Inferior parietal cortex (tissue), 1 donor: Measurements from ENCODE around the gene NEMP1.
"Not testable (repeated sequence)": the region's sequence is repeated elsewhere in the genome, so short reads cannot be mapped to it uniquely, and the experiment has no call there.

Experiments used
- DNase-seq: peaks from one replicate; pipeline ENCODE4 v3.0.0-alpha.2; 2016; ENCODE audit errors: extremely low spot score

NEMP1 gene

DNA sequence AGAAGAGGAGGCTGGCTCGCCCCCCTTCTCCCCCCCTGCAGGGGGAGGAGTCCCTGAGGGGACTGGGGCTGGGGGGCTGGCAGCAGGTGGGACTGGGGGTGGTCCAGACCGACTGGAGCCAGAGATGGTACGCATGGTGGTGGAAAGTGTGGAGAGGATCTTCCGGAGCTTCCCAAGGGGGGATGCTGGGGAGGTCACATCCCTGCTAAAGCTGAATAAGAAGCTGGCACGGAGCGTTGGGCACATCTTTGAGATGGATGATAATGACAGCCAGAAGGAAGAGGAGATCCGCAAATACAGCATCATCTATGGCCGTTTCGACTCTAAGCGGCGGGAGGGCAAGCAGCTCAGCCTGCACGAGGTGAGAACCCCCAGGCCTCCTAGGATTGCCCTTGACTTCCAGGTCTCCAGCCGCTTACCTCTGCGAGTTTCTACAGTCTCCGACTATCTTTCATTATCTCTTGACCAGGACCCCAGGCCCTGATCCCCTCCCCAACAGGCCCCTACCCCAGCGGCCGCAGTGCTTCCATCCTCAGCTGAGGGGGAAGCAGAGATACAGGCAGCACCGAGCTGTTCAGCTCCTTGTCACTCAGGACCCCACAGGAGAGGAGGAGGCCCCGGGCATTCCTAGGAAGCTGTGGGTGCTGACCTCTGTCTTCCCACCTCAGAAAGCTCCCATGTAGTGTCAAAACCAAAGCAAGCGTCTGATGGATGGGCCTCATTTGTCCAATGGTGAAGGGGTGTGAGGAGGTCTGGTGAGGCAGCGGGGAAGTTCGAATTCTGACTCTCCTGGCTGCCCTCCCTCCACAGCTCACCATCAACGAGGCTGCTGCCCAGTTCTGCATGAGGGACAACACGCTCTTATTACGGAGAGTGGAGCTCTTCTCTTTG is 13.3 kb upstream of the NEMP1 start:
- DNase-seq, result no peak

- peak; percentile 51 for DNase-seq
These were observed 12.5 kb upstream of the NEMP1 start for GRCh38 chr12:57090924-57091637.

DNA sequence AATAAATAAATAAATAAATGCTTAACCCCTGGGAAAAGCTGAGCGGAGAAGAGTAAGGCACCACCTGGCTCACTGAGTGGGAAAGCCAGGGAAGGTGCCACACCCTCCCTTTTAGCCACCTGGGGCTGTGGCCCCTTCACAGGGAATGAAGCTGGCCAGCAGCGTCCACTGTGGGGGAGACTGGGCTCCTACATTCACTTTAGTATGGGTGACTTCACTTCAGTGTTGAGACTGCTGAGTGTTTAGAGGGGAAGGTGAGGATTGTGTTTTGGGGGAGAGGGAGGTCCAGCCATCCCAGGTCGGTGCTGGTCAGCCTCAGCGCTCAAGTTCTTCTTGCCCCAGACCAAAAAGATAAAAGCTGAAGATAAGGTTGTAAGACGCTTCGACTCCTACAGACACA is 11.9 kb upstream of the NEMP1 start:
- DNase-seq, result no peak

- DNase-seq, result peak; percentile 36
These were observed 11.0 kb upstream of the NEMP1 start for GRCh38 chr12:57089271-57090245.

DNA sequence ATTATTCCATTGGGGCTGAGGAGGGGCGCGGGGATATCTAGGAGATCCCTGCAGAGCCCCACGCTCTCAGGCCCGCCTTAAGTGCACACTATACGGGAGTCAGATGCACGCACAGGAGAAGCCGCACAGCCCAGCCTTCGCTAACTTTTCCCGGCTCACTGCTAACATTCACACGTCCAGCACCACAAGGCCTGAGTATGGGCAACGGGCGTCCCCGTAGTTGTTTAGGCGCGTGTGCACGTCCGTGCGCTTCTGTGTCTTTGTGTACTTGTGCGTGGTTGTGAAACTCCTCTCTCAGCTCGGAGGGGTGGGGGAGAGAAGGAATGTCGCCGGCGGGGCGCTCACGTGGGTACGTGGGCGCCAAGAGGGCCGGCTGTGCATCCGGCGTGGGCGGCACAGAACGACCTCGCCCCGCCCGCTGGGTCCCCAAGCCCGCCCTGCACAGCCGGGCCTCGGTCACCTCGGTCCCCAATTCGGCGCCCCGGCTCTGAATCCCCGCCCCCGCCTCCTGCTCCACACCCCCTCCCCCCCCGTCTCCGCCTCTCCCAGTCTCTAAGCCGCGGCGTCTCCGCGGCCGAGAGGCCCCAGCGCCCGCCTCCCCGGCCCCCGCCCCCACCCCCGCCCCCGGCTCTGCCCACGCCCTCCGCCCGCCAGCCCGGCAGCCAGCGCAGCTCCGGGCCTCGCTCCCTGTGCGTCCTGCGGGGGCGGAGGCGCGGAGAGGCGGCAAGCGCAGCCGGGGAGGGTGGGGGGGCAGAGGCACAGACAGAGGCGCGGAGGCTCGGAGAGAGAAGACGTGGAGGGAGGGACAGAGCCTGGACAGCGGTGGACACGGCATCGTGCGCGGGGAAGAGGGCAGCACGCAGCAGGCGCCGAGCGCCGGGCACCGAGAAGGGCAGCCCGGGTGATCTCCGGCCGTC is 10.0 kb upstream of the NEMP1 start, which contains the start of gene NAB2:
TSS of gene NAB2 (plus strand) at position 761 of the 917 bp plus-strand sequence. CDS start 158 bp downstream, outside the sequence.
- DNase-seq, result peak; percentile 80

GRCh38 chr12:57087691-57088353 is 9.2 kb upstream of the NEMP1 start:
- no peak for DNase-seq

DNA sequence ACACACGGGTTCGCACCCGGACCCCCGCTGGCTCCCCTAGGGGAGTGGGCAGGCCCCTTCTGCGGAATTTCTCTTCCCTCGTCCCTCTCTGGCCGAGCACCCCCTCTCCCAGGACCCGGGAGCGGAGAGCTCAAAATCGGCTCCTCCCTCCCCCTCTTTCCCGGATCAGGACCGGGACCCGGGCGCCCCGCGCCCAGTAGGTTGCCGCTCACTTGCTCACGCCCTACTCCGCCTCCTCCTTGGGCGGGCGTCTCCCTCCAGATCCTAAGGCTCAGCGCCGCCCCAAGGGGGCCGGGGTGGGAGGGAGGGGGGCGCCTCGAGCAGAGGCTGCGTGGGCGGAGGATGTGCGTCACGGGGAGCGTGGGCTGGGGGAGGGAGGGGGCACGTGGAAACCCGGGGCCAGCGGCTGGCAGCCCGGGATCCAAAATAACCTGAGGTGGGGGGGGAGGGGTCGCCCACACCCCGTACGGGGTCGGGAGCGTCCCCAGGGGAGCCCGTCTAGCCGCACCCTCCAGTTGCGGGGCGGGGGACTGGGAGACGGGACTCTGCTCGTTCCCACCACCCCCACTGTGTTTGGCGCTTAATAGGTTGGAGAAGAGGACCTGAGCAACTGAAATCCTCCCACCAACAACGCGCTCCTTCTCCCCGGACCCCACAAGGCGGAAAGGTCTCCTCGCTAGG is 8.6 kb upstream of the NEMP1 start:
- no peak for DNase-seq

GRCh38 chr12:57086493-57087009 is 8.0 kb upstream of the NEMP1 start:
- DNase-seq, result no peak

DNA sequence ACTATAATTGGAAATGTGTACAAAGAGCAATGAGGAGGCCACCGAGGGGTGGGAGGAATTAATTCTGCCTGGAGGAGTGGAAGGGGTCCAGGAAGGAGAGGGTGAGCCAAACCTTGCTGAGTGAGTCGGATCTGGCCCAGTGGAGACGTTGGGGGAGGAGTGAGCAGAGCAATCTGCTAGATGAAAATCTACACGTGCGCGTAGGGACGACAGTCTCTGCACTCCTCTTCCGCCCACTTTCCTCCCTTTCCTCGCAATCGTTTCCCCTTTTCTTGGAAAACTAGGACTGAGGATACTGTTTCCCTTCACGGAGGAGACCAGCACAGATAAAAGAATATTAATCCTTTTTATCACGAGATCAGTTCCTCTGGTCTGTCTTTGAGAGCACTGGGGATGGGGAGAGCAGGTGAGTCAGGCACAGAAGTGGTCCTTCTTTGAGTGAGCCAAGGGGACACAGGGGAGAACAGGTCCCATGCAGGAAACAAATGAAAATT is 7.5 kb upstream of the NEMP1 start:
- no peak for DNase-seq

GRCh38 chr12:57080855-57081254 is 2.3 kb upstream of the NEMP1 start:
- no peak for DNase-seq

DNA sequence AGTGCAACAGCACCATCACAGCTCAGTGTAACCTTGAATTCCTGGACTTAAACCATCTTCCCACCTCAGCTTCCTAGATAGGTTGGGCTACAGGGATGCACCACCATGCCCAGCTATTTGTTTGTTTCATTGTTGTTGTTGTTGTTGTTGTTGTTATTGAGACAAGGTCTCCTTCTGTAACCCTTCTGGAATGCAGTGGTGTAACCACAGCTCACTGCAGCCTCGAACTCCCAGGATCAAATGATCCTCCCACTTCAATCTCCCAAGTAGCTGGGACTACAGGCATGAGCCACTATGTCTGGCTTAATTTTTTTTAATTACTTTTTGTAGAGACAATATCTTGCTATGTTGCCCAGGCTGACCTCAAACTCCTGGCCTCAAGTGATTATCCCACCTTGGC is 1.2 kb upstream of the NEMP1 start:
- DNase-seq, result no peak

DNA sequence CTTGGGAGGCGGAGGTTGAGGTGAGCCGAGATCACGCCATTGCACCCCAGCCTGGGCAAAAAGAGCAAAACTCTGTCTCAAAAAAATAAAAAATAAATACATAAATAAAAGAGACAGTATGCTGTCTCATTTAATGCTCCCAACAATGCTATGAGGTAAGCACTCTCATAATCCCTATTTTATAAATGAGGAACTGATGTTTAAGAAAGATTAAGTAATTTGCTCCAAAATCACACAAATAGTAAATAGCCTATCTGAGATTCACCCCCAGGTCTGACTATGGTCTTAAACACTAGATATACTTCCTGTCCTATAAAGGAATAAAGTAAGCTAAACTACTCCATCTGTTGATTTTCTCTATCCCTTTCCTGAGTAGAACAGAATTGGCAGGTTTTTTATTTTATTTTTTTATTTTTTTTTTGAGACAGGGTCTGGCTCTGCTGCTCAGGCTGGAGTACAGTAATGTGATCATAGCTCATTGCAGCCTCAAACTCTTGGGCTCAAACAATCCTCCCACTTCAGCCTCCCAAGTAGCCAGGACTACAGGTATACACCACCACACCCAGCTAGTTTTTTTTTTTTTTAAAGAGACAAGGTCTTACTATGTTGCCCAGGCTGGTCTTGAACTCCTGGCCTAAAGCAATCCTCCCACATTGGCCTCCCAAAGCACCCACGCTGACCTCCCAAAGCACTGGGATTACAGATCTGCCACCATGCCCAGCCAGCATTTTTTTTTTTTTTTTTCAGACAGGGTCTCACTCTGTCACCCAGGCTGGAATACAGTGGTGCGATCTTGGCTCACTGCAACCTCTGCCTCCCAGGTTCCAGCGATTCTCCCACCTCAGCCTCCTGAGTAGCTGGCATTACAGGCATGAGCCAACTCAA is 4.8 kb downstream of the NEMP1 start:
- not testable (repeated sequence) for DNase-seq

DNA sequence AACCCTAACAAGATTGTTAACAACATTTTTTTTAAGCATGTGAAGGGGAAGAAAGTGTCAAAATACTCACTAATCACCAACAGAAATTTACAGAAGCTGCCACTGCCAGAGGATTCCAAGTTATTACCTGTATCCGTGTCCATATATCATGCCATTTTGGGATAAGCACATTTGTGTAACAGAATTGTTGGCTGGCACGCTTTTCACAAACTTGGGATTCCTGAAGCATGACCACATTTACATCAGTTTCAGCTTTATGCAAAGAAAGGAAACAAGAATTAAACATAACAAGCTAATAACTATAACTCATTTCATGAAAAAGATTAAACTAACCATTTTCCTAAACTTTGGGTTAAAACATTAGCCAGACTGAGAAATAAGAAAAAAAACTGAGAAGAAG is 5.9 kb downstream of the NEMP1 start:
- DNase-seq, result no peak

DNA sequence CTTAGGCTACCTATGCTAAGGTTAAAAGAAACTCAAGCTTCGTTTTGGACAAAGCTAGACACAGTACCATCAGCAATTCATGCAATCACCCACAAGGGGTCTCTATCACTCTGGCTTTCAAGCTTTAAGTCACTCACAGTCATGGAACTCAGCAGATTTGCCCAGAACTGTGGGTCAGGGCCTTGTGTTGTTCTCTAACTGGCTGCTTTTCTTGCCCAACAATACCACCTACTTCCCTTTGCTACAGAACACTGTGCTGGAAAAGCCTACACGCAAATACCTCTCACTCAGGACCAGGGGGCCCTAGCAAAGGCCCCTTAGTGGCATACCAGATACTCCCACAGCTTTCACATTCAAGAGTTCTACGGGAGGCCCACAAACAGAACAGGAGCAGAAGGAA is 9.1 kb downstream of the NEMP1 start:
- DNase-seq, result peak; percentile 90

- DNase-seq, result no peak
These were observed 12.3 kb downstream of the NEMP1 start for GRCh38 chr12:57066245-57066644.

DNA sequence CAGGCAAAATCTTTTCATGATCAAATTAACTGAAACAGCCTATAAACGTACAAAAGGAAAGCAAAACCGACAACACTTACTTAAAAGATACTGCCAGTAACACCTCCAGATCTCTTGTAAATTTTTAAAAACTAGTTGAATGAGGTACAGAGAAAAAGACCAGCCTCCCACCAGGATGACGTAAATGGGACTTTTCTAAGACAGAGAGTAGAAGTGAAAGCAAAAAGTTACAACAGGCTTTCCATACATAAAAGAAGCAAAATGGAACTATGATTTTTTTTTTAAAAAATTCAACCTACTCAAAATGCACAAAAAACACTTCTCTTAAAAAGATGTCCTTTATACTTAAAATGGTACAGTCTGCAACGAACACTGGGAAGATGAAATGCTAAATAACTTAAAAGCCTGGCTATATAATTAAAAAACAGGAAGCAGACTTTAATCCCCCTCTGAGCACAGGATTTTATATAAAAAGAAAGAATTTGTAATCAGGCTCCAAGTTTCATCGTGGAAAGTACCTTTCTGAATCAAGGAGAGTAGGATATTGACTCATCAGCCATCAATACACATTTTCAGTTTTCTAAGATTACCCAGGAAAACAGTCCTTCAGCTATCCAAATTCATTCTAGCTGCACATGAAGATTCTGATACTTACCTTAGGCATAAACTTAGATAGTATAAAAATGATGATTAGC is 14.5 kb downstream of the NEMP1 start:
- no peak for DNase-seq

- no peak for DNase-seq
These were observed 20.1 kb downstream of the NEMP1 start for GRCh38 chr12:57058454-57058853.
